Stimulated activated memory B cell treated with anti-CD40 and anti-IgM and Interleukin-4, amounts not matched to agents 10 μg/mL and 1 μg/mL and 100 μg/mL, for 72 hours (primary cell): ENCODE results near the gene GOLGA6L10.
A peak's percentile ranks its signal among the peaks of the same experiment; 100 is the strongest.
"Not testable (repeated sequence)": the region's sequence is repeated elsewhere in the genome, so short reads cannot be mapped to it uniquely, and the experiment has no call there.

Source experiments
- ATAC-seq: fragments of 150-1000 bp; cut with Tn5 transposase; 2 replicates; pipeline ENCODE4 v1.10.0; 2021
- H3K27ac Mint-ChIP-seq: one replicate; pipeline ENCODE4 v1.8.0; 2022; ENCODE audit warnings: mild to moderate bottlenecking, mixed read lengths
- H3K27me3 Mint-ChIP-seq: one replicate; pipeline ENCODE4 v1.8.0; 2022; ENCODE audit warnings: mixed read lengths
- H3K36me3 Mint-ChIP-seq: one replicate; pipeline ENCODE4 v1.8.0; 2022; ENCODE audit warnings: mixed read lengths
- H3K4me1 Mint-ChIP-seq: one replicate; pipeline ENCODE4 v1.8.0; 2022; ENCODE audit warnings: mixed read lengths
- H3K4me3 Mint-ChIP-seq: one replicate; pipeline ENCODE4 v1.8.0; 2022; ENCODE audit warnings: mild to moderate bottlenecking, moderate library complexity, mixed read lengths
- H3K9me3 Mint-ChIP-seq: one replicate; pipeline ENCODE4 v1.8.0; 2022; ENCODE audit warnings: mixed read lengths

Gene GOLGA6L10, protein sequence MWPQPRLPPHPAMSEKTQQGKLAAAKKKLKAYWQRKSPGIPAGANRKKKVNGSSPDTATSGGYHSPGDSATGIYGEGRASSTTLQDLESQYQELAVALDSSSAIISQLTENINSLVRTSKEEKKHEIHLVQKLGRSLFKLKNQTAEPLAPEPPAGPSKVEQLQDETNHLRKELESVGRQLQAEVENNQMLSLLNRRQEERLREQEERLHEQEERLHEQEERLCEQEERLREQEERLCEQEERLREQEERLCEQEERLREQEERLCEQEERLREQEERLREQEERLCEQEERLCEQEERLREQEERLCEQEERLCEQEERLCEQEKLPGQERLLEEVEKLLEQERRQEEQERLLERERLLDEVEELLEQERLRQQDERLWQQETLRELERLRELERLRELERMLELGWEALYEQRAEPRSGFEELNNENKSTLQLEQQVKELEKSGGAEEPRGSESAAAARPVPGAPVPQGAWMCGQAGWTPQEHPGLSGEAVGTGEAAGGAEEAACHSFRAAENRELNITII

DNA sequence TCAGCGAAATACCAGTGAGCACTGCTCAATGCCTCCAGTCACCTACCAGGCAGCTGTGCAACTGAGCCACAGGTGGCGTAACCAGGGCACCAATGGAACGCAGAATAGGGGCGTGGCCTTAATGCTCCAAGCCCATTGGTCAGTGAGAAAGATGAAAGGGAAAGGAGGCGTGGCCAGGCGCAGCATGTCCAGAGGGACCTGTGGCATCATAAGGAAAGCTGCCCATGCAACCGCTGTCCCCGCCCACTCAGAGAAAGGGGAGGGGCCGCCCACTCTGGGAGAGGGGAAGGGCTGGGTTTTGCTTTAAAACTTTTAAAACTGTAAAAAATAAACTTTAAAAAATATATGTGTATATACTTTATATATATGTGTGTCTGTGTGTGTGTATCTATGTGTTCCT, at the start of gene GOLGA6L10:
Gene GOLGA6L10 (minus strand): TSS at position 101 of the 400 bp plus-strand sequence. CDS start 100 bp downstream, at position 1.
- H3K27ac Mint-ChIP-seq, result not testable (repeated sequence)

DNA sequence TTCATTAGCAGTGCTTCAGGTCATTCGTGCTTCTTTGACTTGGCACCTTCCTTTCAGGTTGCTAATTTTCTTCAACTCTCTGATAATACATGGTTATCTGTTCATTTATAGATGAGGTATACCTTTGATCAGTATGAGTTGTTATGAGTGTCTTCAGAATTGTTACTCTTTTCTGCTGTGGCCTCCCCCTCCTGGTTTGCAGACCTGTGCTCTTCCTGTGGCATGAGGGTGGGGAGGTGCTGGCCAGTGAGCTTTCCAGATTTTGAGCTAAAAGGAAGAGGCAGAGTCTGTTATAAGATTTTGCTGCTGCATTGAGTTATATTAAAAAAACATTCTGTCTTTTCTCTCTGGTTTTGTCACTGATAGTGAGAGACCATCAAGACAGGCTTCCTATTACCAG, 49.5 kb upstream of the GOLGA6L10 start:
- H3K4me1 Mint-ChIP-seq, result peaks cover 21% of the 10 kb centered on the region
- H3K9me3 Mint-ChIP-seq, result no peaks in the 10 kb centered on the region
- no peaks in the 10 kb centered on the region for H3K36me3 Mint-ChIP-seq
- H3K27me3 Mint-ChIP-seq, result no peaks in the 10 kb centered on the region
- H3K4me3 Mint-ChIP-seq, result no peak overlapping the region
- no peak for ATAC-seq
- peak overlapping the region; percentile 62 for H3K27ac Mint-ChIP-seq

More for the DNA sequence above, at the start of gene GOLGA6L10:
- H3K36me3 Mint-ChIP-seq, H3K9me3 Mint-ChIP-seq, H3K4me3 Mint-ChIP-seq, H3K27me3 Mint-ChIP-seq, H3K4me1 Mint-ChIP-seq, ATAC-seq: not testable (repeated sequence)

DNA sequence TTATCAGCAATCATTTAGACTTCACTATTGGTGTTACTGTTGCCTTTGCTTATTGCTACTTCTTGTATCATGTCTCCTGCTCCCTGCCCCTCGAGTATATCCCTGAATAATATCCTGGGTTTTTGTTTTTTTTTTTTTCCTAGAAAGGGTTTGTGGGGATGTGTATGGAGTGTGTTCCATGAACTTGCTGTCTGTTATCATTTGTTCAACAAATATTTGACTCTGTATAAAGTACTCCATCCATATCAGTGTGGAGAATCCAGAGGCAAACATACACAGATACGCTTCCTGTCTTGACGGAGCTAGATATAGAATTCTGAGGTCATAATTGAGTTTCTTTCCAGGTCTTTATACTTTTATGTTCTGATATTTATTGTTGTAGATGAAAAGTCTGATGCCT, 48.5 kb upstream of the GOLGA6L10 start:
- no peaks in the 10 kb centered on the region for H3K9me3 Mint-ChIP-seq
- no peak overlapping the region for H3K4me3 Mint-ChIP-seq
- no peaks in the 10 kb centered on the region for H3K36me3 Mint-ChIP-seq
- H3K27me3 Mint-ChIP-seq, result no peaks in the 10 kb centered on the region
- H3K27ac Mint-ChIP-seq, result no peak overlapping the region
- no peak for ATAC-seq
- peaks cover 21% of the 10 kb centered on the region for H3K4me1 Mint-ChIP-seq

DNA sequence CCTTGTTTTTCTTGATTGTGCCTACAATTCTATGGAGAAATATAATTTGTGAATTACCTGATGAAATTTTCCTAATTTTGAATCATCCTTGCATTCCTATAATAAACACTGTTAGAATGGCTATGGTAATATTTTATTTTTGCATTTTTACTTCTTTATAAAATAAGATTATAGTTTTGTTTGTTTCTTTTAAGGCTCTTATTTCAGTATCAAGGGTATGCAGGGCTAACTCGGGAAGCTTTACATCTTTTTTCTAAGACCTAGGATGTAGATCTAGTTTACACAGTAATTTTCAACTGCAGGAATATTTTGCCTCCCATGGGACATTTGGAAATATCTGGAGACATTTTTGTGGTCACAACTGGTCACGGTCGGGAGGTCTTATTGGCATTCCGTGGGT, 46.5 kb upstream of the GOLGA6L10 start:
- peaks cover 28% of the 10 kb centered on the region for H3K4me1 Mint-ChIP-seq
- not testable (repeated sequence) for H3K36me3 Mint-ChIP-seq

DNA sequence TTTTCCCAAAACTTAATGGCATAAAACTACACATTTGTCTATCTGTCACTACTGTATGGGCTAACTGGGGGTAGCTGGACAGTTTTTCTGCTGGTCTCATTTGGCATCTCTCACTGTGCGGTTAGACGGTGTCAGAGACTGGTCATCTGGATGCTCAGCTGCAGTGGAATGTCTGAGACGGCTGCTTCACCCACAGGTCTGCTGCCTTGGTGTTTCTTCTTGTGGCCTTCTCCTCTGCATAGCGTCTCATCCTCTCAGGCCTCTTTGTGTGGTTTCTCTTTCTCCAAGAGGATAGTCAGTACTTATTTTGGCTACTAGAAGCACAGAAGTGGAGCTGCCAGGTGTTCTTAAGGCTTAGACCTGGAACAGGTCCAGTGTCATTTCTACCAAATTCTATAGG, 44.4 kb upstream of the GOLGA6L10 start:
- Mint-ChIP-seq H3K36me3 (no peaks in the 10 kb centered on the region), H3K4me3 (no peak overlapping the region), H3K4me1 (peaks cover 15% of the 10 kb centered on the region), H3K9me3 (no peaks in the 10 kb centered on the region), H3K27me3 (no peaks in the 10 kb centered on the region), H3K27ac (no peak overlapping the region)
- ATAC-seq, result no peak

More for the DNA sequence above, 46.5 kb upstream of the GOLGA6L10 start:
- H3K27me3 Mint-ChIP-seq, H3K27ac Mint-ChIP-seq, ATAC-seq, H3K9me3 Mint-ChIP-seq, H3K4me3 Mint-ChIP-seq: not testable (repeated sequence)

DNA sequence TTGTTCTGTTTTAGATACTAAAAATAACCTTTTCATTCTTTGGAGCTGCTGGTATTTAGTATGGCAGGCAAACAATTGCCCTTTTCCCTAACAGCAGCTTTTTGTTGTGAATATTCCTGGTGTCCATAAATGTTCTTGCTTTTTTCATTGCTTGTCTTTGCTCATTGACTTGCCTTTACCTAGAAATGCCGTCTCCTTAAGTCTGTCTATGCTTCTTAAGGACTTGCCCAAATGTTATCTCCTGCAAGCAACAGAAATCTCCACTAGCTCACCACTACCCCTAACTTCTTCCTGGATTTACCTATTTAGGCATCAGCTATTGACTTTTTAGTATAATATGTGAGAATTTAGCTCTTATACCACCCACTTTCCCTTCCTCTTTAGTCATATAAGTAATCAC, 42.8 kb upstream of the GOLGA6L10 start:
- H3K27ac Mint-ChIP-seq, H3K4me1 Mint-ChIP-seq, H3K4me3 Mint-ChIP-seq, ATAC-seq, H3K36me3 Mint-ChIP-seq, H3K9me3 Mint-ChIP-seq, H3K27me3 Mint-ChIP-seq: not testable (repeated sequence)

DNA sequence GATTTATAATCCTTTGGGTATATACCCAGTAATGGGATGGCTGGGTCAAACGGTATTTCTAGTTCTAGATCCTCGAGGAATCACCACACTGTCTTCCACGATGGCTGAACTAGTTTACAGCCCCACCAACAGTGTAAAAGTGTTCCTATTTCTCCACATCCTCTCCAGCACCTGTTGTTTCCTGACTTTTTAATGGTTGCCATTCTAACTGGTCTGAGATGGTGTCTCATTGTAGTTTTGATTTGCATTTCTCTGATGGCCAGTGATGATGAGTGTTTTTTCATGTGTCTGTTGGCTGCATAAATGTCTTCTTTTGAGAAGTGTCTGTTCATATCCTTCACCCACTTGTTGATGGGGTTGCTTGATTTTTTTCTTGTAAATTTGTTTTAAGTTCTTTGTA, 40.9 kb upstream of the GOLGA6L10 start:
- H3K27ac Mint-ChIP-seq, ATAC-seq, H3K9me3 Mint-ChIP-seq: not testable (repeated sequence)

DNA sequence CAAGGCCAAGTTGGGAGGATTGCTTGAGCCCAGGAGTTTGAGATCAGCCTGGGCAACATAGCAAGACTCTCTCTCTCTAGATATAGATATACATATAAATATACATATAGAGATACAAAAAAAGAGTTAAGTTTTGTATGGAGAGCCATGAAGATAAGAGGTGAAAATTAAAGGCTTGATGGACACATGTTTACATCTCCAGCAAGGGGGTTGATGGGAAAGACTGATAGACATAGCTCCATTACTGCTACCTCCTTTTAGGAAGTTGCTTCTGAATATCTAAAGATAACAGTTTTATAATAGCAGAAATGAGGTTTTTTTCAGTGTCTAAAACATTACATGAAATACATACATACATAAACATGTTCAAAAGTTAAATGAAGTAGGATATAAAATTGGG, 37.9 kb upstream of the GOLGA6L10 start:
- not testable (repeated sequence) for H3K4me1 Mint-ChIP-seq, H3K36me3 Mint-ChIP-seq, H3K4me3 Mint-ChIP-seq, ATAC-seq, H3K27ac Mint-ChIP-seq, H3K27me3 Mint-ChIP-seq, H3K9me3 Mint-ChIP-seq

More for the DNA sequence above, 40.9 kb upstream of the GOLGA6L10 start:
- H3K36me3 Mint-ChIP-seq, H3K4me3 Mint-ChIP-seq, H3K27me3 Mint-ChIP-seq, H3K4me1 Mint-ChIP-seq: not testable (repeated sequence)

DNA sequence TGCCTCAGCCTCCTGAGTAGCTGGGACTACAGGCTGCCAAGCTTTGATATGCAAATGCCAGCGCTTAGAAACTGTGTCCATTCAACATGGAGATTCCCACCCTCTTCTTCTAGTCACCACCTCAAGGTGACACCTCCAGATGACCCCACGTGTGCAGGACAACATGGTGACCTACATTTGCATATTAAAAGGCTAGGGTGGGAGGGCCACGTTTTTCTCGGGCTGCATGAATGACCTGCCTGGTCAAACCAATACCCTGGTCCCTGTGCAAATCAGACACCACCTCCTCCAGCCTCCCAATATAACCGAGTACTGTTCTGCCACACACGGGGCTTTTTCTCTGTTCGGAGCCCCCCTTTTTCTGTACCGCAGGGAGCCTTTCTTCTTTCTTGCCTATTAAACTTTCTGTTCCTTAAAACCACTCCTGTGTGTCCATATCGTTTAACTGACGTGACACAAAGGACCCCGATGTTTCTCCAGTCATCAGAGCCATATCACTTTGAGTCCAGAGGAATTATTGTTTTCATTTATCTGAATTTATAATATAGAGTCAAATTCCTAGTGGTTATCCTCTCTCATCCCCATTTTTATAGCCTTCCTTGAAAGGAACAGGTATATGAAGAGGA, 32.2 kb upstream of the GOLGA6L10 start:
- H3K36me3 Mint-ChIP-seq, H3K9me3 Mint-ChIP-seq, ATAC-seq, H3K27ac Mint-ChIP-seq, H3K27me3 Mint-ChIP-seq, H3K4me3 Mint-ChIP-seq: not testable (repeated sequence)
- H3K4me1 Mint-ChIP-seq, result peaks cover 29% of the 10 kb centered on the region

DNA sequence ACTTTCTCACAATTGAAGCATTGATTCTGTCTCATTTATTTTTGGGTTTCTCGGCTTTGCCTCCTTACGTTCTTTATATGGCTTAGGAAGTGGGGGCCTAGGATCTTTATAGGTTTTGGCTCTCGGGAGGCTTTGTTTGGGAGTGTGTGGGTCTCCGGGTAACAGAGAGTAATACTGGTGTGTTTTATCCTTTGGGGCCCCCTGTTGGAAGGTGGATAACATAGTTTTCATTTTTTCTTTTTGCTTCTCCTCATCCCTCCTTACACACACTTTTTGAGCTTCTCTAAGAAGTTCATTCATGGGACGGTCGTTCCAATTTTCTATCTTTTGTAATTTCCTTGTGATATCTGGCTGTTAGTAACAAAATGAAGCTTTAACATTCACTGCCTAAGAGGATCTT, 30.3 kb upstream of the GOLGA6L10 start:
- peaks cover 29% of the 10 kb centered on the region for H3K4me1 Mint-ChIP-seq
- H3K36me3 Mint-ChIP-seq, ATAC-seq, H3K9me3 Mint-ChIP-seq, H3K4me3 Mint-ChIP-seq, H3K27ac Mint-ChIP-seq, H3K27me3 Mint-ChIP-seq: not testable (repeated sequence)

DNA sequence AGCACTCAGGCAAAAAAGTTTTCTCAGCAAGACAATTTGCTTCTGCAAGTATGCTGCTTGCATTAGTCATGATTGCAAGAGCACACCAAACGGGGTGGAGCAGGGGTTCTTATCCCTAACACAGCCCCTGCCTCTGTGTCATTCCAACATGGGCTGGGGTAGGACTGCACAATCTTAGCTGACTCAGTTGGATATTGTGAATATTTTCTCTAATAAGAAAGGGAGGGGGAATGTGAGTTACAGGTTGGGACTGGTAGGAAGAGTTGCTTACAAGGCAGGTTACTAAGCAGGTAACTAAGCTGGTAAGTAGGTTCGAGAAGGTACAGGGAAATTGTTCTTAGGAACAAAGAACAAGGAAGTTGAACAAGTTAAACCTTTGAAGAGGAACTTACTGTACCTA, 24.4 kb upstream of the GOLGA6L10 start:
- H3K27me3 Mint-ChIP-seq, H3K9me3 Mint-ChIP-seq, H3K4me1 Mint-ChIP-seq, ATAC-seq, H3K36me3 Mint-ChIP-seq, H3K4me3 Mint-ChIP-seq, H3K27ac Mint-ChIP-seq: not testable (repeated sequence)

DNA sequence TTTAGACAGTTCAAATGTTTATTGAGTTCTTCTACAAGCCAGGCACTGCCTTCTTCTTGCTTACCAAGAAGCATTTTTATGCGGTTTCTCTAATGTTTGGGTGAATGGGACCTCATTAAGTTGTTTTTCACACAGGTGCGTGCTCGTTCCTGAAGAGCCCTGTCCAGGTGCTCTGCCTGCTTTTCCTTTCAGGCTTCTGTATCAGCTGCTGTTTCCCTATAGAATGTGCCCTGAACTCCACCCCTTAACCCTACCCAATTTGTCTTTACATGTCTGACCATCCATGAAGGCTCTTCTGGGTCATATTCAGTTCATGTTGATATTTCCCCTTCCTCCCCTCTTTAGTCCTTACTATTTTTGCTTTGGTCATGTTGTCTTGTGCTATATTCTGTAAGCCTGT, 22.4 kb upstream of the GOLGA6L10 start:
- ATAC-seq, result no peak
- Mint-ChIP-seq H3K4me1 (peaks cover 7% of the 10 kb centered on the region), H3K36me3 (no peaks in the 10 kb centered on the region), H3K27ac (no peak overlapping the region), H3K4me3 (no peak overlapping the region), H3K27me3 (no peaks in the 10 kb centered on the region), H3K9me3 (no peaks in the 10 kb centered on the region)

DNA sequence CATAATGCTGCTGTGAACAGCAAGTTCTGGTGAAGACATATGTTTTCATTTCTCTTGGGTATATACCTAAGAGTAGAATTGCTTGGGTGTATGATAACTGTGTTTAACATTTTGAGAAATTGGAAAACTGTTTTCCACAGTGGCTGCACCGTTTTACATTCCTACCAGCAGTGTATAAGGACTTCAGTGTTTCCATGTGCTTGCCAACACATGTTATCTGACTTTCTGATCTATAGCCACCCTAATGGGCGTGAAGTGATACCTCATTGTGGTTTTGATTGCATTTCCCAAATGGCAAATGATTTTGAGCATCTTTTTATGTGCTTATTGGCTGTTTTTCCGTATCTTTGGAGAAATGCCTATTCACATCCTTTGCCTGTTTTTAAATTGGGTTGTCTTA, 18.5 kb upstream of the GOLGA6L10 start:
- not testable (repeated sequence) for H3K9me3 Mint-ChIP-seq, ATAC-seq, H3K27me3 Mint-ChIP-seq, H3K4me3 Mint-ChIP-seq, H3K27ac Mint-ChIP-seq, H3K36me3 Mint-ChIP-seq, H3K4me1 Mint-ChIP-seq

DNA sequence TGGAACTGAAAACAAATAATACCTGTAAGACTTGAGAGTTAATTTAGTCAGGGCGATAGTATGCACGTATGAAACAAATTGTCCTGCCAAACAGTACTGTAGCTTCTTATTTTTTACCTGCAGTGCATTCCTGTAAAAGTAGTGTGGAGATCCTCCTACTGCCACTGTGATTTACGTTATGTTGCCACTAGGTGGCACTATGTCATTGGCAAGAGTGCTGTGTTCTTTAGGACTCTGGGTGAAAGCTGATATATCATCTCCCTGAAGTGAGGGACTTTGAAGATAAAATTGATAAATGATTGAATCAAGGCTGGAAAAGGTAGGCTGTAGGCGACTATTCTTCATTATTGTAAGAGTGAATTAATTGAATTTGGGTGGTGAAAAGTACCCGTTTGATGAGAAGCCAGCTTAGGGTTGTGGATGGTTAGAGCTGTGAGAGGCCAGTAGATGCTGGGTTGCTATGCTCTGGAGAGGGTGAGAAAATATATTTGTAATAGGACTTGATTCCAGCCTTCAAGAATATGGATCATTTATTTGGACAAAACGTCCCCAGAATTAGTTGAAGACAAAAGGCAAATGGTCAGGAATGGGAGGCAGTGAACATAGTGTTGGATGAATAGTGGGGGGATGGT, 16.5 kb upstream of the GOLGA6L10 start:
- peak; percentile 77 for ATAC-seq
- H3K27me3 Mint-ChIP-seq, H3K4me3 Mint-ChIP-seq, H3K4me1 Mint-ChIP-seq, H3K9me3 Mint-ChIP-seq, H3K36me3 Mint-ChIP-seq, H3K27ac Mint-ChIP-seq: not testable (repeated sequence)

DNA sequence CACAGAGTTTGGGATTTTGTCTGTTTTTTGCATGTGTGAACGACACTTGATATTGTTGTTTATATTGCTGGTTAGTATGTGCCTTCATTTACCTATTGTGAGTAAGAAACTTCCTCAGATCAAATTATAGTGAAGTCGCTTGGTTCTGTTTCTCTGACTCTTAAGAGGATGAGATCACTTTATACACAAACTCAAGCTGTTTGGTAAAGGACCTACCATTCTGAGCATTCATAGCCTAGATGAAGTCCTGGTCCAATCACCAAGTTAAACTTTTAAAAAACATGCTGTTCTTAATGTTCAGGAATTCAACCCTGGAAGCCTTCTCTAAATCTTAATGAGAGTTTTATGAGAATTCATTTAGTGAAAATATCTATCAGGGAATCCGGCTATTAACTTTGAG, 15.3 kb upstream of the GOLGA6L10 start:
- not testable (repeated sequence) for H3K4me1 Mint-ChIP-seq, H3K9me3 Mint-ChIP-seq, H3K27ac Mint-ChIP-seq, ATAC-seq, H3K36me3 Mint-ChIP-seq, H3K4me3 Mint-ChIP-seq, H3K27me3 Mint-ChIP-seq

DNA sequence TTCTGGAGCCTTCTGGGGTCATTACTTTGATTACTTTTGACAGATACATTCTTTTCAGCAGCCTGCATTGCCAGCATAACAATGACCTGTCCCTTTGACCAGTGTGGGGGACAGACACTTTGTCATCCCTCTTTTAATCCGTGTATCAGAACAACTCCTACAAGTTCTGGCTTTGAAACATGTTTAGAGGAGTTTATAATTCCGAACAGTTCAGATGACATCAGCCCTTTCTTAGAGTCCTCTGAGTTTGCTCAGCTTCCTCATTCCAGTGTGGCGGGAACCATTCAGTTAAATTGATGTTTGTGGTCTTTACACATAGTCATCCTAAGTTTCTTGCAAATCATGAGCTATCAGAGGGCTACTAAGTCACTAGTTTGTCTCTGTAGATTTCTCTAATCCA, 13.5 kb upstream of the GOLGA6L10 start:
- not testable (repeated sequence) for H3K27me3 Mint-ChIP-seq, H3K4me3 Mint-ChIP-seq, ATAC-seq

More for the DNA sequence above, 13.5 kb upstream of the GOLGA6L10 start:
- H3K36me3 Mint-ChIP-seq, H3K4me1 Mint-ChIP-seq, H3K9me3 Mint-ChIP-seq, H3K27ac Mint-ChIP-seq: not testable (repeated sequence)
